CD4-positive, CD25-positive, alpha-beta regulatory T cell (primary cell): ENCODE results near the gene PTGES3L. TPM values are rescaled to one million over a fixed set of nuclear protein-coding genes. Genes with fewer than 3 reads are reported as not detected.

ENCODE experiments used
- ATAC-seq, 2 donors: fragments of 150-1000 bp; cut with Tn5 transposase; one replicate each; pipeline ENCODE4 v1.10.0; 2021; ENCODE audit warnings: low read depth in 2 of 2, moderate number of reproducible peaks in 2 of 2, moderate library complexity in 1 of 2
- DNase-seq, 3 donors: peaks; one replicate each; pipeline versions ENCODE4 v3.0.0 to v3.0.0-alpha.2; 2012 to 2022; ENCODE audit warnings: mixed read lengths in 1 of 3
- H3K27ac ChIP-seq: one replicate; pipeline ENCODE4 v1.7.0; 2013; ENCODE audit warnings: mild to moderate bottlenecking, low read length; ENCODE audit not compliant: insufficient read depth, poor library complexity, severe bottlenecking
- H3K27me3 ChIP-seq: one replicate; pipeline ENCODE4 v1.7.0; 2013; ENCODE audit warnings: low read length; ENCODE audit not compliant: control insufficient read depth, insufficient read depth
- H3K36me3 ChIP-seq: one replicate; pipeline ENCODE4 v1.7.0; 2013; ENCODE audit warnings: mild to moderate bottlenecking, low read length, moderate library complexity; ENCODE audit not compliant: control insufficient read depth, insufficient read depth
- H3K4me1 ChIP-seq: 2 replicates; pipeline ENCODE4 v1.7.0; 2013; ENCODE audit warnings: mild to moderate bottlenecking, low read length; ENCODE audit not compliant: insufficient read depth, control insufficient read depth, poor library complexity, severe bottlenecking
- H3K4me3 ChIP-seq: one replicate; pipeline ENCODE4 v1.7.0; 2013; ENCODE audit warnings: low read depth, mild to moderate bottlenecking, low read length, moderate library complexity
- H3K9me3 ChIP-seq, 2 experiments: 1 replicate in 1 of 2; 2 replicates in 1 of 2; pipeline ENCODE4 v1.7.0; 2013; ENCODE audit warnings: low read length in 2 of 2, mild to moderate bottlenecking in 1 of 2, moderate library complexity in 1 of 2; ENCODE audit not compliant: control insufficient read depth in 2 of 2
- H3K27ac Mint-ChIP-seq, 3 donors: one replicate each; pipeline ENCODE4 v1.8.0; 2020 to 2022; ENCODE audit warnings: mild to moderate bottlenecking in 3 of 3, mixed read lengths in 3 of 3, moderate library complexity in 2 of 3
- H3K27me3 Mint-ChIP-seq: one replicate; pipeline ENCODE4 v1.8.0; 2022; ENCODE audit warnings: mild to moderate bottlenecking, mixed read lengths
- H3K36me3 Mint-ChIP-seq: one replicate; pipeline ENCODE4 v1.8.0; 2020; ENCODE audit warnings: mixed read lengths
- H3K4me1 Mint-ChIP-seq, 4 donors: one replicate each; pipeline ENCODE4 v1.8.0; 2020 to 2022; ENCODE audit warnings: mixed read lengths in 4 of 4, mild to moderate bottlenecking in 1 of 4
- H3K4me3 Mint-ChIP-seq, 4 donors: one replicate each; pipeline ENCODE4 v1.8.0; 2020 to 2022; ENCODE audit warnings: mild to moderate bottlenecking in 4 of 4, mixed read lengths in 4 of 4, moderate library complexity in 3 of 4
- H3K9me3 Mint-ChIP-seq, 7 donors: one replicate each; pipeline ENCODE4 v1.8.0; 2020 to 2022; ENCODE audit warnings: mixed read lengths in 7 of 7, mild to moderate bottlenecking in 3 of 7, moderate library complexity in 2 of 7
- polyA plus RNA-seq, 4 donors: library from polyadenylated mRNA; unstranded; fragments of 300-500 nt; fragmentation: Illumina TruSeq; gene quantifications; one replicate each; pipeline ENCODE4 v1.2.3, GENCODE V29; 2021
- total RNA-seq: library from RNA; stranded (reverse); gene quantifications from one replicate; pipeline ENCODE4 v1.2.3, GENCODE V29; 2022

The PTGES3L gene
- total RNA-seq (1.5 TPM), polyA plus RNA-seq (not detected)

- peak; percentile 9 to 16 for ATAC-seq
These were observed at the start of gene PTGES3L for GRCh38 chr17:42979511-42980273. TSS of gene PTGES3L (minus strand) at chr17:42980080. CDS start at chr17:42980053, 27 bp downstream.

DNA sequence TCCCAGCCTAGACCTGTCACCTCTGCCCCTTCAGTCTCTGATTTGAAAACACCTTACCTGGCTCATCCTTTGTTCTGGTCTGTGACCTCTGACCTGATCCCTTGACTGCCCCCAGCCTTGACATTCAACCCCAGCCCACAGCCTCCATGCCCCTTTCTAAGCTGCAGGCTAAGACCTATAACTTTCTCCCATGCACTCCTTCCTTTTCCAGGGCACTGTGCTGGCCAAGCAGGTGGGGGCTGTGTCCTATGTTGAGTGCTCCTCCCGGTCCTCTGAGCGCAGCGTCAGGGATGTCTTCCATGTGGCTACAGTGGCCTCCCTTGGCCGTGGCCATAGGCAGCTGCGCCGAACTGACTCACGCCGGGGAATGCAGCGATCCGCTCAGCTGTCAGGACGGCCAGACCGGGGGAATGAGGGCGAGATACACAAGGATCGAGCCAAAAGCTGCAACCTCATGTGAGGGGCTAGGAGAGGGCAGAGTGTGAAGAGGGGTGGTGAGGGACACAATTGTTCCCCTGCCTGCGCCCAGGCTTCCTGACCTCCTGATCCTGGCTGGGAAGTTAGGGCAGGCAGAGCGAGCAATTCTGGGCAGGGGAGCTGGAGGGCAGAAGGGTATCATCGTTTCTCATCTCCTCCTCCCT is 48.5 kb upstream of the PTGES3L start:
- DNase-seq (no peak), ATAC-seq (no peak)
- H3K9me3 ChIP-seq, result no peaks in the 10 kb centered on the region
- Mint-ChIP-seq H3K27ac (peak overlapping the region in 2 of 3 donors; percentile 14 to 34), H3K27me3 (no peaks in the 10 kb centered on the region), H3K4me3 (peak overlapping the region in 2 of 4 donors; percentile 39 to 90), H3K9me3 (no peaks in the 10 kb centered on the region), H3K4me1 (peaks cover 0 to 16% (median 8%) of the 10 kb centered on the region in 4 donors), H3K36me3 (no peaks in the 10 kb centered on the region)
- H3K4me1 ChIP-seq, result peaks cover 16% of the 10 kb centered on the region
- H3K4me3 ChIP-seq, result no peak overlapping the region
- no peaks in the 10 kb centered on the region for H3K36me3 ChIP-seq
- no peaks in the 10 kb centered on the region for H3K27me3 ChIP-seq
- H3K27ac ChIP-seq, result no peak overlapping the region

More at GRCh38 chr17:42979511-42980273, at the start of gene PTGES3L:
- H3K9me3 ChIP-seq, result no peaks in the 10 kb centered on the region
- peak in 1 of 3 donors; percentile 19 for DNase-seq
- peaks cover 21% of the 10 kb centered on the region for H3K4me1 ChIP-seq
- H3K4me3 ChIP-seq, result peak within 1 kb of the TSS; percentile 88
- Mint-ChIP-seq H3K9me3 (peaks cover 0 to 2% (median 0%) of the 10 kb centered on the region in 7 donors), H3K4me1 (peaks cover 7 to 40% (median 28%) of the 10 kb centered on the region in 4 donors), H3K4me3 (peak within 1 kb of the TSS; percentile 97 to 100 (median 98)), H3K27ac (peak within 1 kb of the TSS; percentile 97 to 98 (median 97)), H3K36me3 (no peaks in the 10 kb centered on the region), H3K27me3 (peaks cover 4% of the 10 kb centered on the region)
- no peaks in the 10 kb centered on the region for H3K36me3 ChIP-seq
- peak within 1 kb of the TSS; percentile 85 for H3K27ac ChIP-seq
- no peaks in the 10 kb centered on the region for H3K27me3 ChIP-seq

GRCh38 chr17:43027091-43028032 is 47.5 kb upstream of the PTGES3L start:
- ATAC-seq, result no peak
- Mint-ChIP-seq H3K4me3 (peak overlapping the region; percentile 59 to 77 (median 72)), H3K27me3 (no peaks in the 10 kb centered on the region), H3K9me3 (no peaks in the 10 kb centered on the region), H3K36me3 (no peaks in the 10 kb centered on the region), H3K4me1 (peaks cover 0 to 16% (median 8%) of the 10 kb centered on the region in 4 donors), H3K27ac (peak overlapping the region in 1 of 3 donors; percentile 65)
- Histone ChIP-seq H3K4me3 (no peak overlapping the region), H3K27ac (no peak overlapping the region), H3K27me3 (no peaks in the 10 kb centered on the region), H3K4me1 (peaks cover 20% of the 10 kb centered on the region), H3K9me3 (no peaks in the 10 kb centered on the region), H3K36me3 (no peaks in the 10 kb centered on the region)
- DNase-seq, result no peak

DNA sequence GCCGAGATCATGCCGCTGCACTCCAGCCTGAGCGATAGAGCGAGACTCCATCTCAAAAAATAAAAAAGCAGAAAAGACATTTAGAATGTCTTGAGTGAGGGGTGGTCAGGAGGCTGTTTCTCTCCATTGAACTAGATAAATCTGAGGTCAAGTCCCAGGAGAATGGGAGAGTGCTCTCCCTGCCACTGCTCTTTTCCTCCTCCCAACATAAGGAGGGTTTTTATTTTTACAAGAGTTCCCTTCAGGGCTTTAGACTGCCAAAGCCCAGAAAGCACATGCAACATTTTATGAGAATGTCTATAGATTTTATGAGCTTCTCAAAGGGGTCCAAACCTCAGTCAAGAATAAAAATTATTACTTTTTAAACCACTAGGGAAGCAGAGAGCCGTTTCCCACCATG is 46.7 kb upstream of the PTGES3L start:
- no peak for DNase-seq
- Mint-ChIP-seq H3K27ac (peak overlapping the region in 1 of 3 donors; percentile 73), H3K4me1 (peaks cover 0 to 16% (median 9%) of the 10 kb centered on the region in 4 donors), H3K4me3 (peak overlapping the region; percentile 56 to 77 (median 72)), H3K27me3 (no peaks in the 10 kb centered on the region), H3K36me3 (no peaks in the 10 kb centered on the region), H3K9me3 (no peaks in the 10 kb centered on the region)
- H3K4me3 ChIP-seq, result no peak overlapping the region
- no peak for ATAC-seq
- H3K27ac ChIP-seq, result no peak overlapping the region
- no peaks in the 10 kb centered on the region for H3K9me3 ChIP-seq
- H3K27me3 ChIP-seq, result no peaks in the 10 kb centered on the region
- no peaks in the 10 kb centered on the region for H3K36me3 ChIP-seq
- peaks cover 22% of the 10 kb centered on the region for H3K4me1 ChIP-seq

DNA sequence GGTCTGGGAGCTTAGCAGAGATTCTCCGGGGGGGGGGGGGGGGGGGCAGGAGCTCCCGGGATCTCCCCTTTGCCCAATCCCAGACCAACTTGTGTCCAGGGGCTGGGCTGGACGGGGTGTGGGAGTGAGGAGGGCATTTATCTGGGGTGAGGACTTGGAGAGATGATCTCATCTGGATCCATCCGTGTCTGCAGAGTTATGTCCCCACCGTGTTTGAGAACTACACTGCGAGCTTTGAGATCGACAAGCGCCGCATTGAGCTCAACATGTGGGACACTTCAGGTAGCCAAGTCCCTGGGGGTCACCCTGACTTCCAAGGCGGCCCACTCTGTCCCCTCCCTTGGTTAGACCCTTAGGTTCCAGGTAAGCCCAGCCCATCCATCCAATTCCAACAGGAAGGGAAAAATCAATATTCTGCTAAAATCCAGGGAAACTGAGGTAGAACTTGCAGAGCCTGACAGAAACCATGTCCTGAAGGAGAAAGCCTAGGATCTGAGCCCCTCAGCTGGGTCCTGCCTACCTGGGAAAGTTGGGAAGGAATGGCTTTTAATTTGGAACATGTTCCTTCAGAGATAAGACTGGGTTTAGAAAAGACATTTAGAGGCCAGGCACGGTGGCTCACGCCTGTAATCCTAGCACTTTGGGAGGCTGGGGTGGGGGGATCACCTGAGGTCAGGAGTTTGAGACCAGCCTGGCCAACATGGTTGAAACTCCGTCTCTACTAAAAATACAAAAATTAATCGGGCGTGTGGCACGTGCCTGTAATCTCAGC is 46.1 kb upstream of the PTGES3L start:
- DNase-seq (no peak), ATAC-seq (no peak)
- H3K9me3 ChIP-seq, result no peaks in the 10 kb centered on the region
- no peaks in the 10 kb centered on the region for H3K27me3 ChIP-seq
- Mint-ChIP-seq H3K4me3 (peak overlapping the region; percentile 66 to 84 (median 74)), H3K27ac (peak overlapping the region in 1 of 3 donors; percentile 73), H3K4me1 (peaks cover 0 to 19% (median 9%) of the 10 kb centered on the region in 4 donors), H3K9me3 (no peaks in the 10 kb centered on the region), H3K27me3 (no peaks in the 10 kb centered on the region), H3K36me3 (no peaks in the 10 kb centered on the region)
- H3K27ac ChIP-seq, result no peak overlapping the region
- H3K4me1 ChIP-seq, result peaks cover 23% of the 10 kb centered on the region
- no peak overlapping the region for H3K4me3 ChIP-seq
- H3K36me3 ChIP-seq, result no peaks in the 10 kb centered on the region

- no peak for DNase-seq
- H3K27me3 ChIP-seq, result no peaks in the 10 kb centered on the region
- no peaks in the 10 kb centered on the region for H3K9me3 ChIP-seq
- Mint-ChIP-seq H3K4me1 (peaks cover 0 to 25% (median 6%) of the 10 kb centered on the region in 4 donors), H3K27me3 (no peaks in the 10 kb centered on the region), H3K36me3 (no peaks in the 10 kb centered on the region), H3K27ac (peak overlapping the region in 2 of 3 donors; percentile 62 to 93), H3K4me3 (peak overlapping the region; percentile 64 to 88 (median 82)), H3K9me3 (peaks cover 0 to 1% (median 0%) of the 10 kb centered on the region in 7 donors)
- H3K4me1 ChIP-seq, result peaks cover 23% of the 10 kb centered on the region
- no peak for ATAC-seq
- no peak overlapping the region for H3K4me3 ChIP-seq
- H3K36me3 ChIP-seq, result no peaks in the 10 kb centered on the region
- no peak overlapping the region for H3K27ac ChIP-seq
These were observed 45.4 kb upstream of the PTGES3L start for GRCh38 chr17:43025290-43025657.
